Stimulated activated naive CD4-positive, alpha-beta T cell treated with Interleukin-2 at 50 U/mL for 16 hours (primary cell): ENCODE measurements around the gene PXN.
"Not testable (repeated sequence)": the region's sequence is repeated elsewhere in the genome, so short reads cannot be mapped to it uniquely, and the experiment has no call there.

Source experiments
- DNase-seq: peaks from one replicate; lab custom pipeline; 2025; lab: John Stamatoyannopoulos, UW

PXN gene

GRCh38 chr12:120262852-120263747, 2.4 kb downstream of the PXN start:
- no peak for DNase-seq

- DNase-seq, result no peak
Observed at GRCh38 chr12:120261951-120262851, 3.3 kb downstream of the PXN start.

GRCh38 chr12:120260607-120261006, 4.9 kb downstream of the PXN start:
- DNase-seq, result no peak

DNA sequence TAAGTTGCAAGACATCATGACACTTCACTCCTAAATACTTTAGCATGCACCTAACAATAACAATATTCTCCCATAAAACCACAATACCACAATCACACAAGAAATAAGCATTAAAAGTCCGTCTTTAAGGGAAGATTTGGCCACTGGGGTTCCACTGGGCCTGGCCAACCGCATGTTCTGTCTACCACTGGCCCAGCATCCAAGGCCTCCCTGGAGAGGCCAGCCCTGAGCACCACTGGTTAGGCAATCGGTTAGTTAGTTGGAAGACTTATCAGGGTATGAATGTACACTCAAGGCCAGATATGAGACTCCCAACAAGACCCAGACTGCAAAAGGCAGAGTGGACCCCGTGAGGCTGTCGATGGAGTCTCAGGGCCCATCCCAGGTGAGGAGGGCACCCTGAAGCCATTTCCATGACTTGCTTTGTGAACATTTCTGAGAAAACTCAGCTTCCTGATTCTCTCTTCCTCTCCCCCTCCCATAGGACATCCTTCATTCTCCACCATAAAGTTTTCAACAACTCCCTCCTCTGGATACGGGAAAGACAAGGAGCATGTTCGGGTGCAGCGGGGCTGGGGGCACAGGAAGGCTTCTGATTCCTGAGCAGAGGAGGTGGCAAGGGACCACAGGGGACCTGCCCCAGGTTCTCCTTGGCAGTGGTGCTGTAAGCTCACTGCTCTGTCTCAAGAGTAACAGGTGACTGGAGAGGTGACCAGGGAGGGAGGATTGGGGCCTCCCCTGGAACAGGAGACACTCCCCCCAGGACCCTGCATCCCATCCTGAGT, 5.9 kb downstream of the PXN start:
- no peak for DNase-seq

- no peak for DNase-seq
Observed at GRCh38 chr12:120258323-120258896, 7.1 kb downstream of the PXN start.

DNA sequence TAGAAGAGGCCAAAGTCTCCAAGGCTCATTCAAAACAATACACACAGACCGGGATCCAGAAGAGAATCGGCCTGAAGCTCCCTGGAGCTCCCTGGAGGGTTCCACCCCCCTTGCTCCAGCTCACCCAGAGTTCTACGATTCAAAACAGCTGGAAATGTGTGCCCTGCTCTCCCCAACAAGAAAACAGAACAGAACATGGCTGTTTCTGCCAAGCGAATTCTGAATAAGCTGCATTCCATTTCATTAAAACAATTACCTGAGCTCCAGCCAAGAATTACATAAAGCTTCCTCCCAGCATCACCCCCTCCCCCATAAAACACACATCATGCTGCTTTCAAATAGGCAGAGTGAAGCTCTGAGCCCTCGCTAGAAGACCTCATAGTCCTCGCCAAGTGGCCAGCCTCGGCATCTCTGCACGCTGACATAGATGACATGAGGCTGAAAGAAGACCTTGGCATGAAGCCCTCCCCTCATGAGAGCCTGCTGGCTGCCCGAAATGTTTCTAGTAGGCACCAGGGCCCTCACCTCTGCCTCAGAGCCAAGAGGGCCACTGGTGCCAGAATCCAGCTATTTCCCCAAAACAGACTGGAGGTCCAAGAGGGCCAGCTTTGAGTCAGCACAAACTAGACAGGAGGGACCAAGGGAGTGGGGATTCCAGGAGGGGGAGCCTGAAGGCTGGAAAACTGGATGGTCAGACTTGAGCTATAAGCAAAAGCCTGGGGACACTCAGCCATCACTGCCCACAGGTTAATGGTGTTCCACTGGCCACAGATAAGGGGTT, 8.3 kb downstream of the PXN start:
- no peak for DNase-seq

DNA sequence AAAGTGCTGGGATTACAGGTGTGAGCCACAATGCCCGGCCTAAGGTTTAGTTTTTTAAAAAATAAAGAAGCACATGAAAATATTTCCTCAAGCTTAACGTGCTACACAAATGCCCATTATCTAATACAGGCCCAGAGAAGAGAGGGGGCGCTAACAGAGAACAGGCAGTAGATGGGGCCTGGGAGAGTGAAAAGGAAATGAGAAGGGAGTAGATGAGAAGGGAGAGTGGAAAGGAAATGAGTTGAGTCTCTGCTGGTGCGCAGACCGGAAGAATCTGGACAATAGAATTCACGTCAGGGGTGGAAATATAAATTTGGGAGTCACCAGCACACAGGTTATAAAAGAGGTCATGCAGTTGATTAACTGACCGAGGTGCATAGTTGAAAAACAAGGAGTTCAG, 10.7 kb downstream of the PXN start:
- DNase-seq, result no peak

- DNase-seq, result not testable (repeated sequence)
Observed at GRCh38 chr12:120253313-120253712, 12.2 kb downstream of the PXN start.

- DNase-seq, result peak; percentile 74
Observed at GRCh38 chr12:120252071-120252906, 13.2 kb downstream of the PXN start.

GRCh38 chr12:120251364-120252070, 14.0 kb downstream of the PXN start:
- DNase-seq, result not testable (repeated sequence)

DNA sequence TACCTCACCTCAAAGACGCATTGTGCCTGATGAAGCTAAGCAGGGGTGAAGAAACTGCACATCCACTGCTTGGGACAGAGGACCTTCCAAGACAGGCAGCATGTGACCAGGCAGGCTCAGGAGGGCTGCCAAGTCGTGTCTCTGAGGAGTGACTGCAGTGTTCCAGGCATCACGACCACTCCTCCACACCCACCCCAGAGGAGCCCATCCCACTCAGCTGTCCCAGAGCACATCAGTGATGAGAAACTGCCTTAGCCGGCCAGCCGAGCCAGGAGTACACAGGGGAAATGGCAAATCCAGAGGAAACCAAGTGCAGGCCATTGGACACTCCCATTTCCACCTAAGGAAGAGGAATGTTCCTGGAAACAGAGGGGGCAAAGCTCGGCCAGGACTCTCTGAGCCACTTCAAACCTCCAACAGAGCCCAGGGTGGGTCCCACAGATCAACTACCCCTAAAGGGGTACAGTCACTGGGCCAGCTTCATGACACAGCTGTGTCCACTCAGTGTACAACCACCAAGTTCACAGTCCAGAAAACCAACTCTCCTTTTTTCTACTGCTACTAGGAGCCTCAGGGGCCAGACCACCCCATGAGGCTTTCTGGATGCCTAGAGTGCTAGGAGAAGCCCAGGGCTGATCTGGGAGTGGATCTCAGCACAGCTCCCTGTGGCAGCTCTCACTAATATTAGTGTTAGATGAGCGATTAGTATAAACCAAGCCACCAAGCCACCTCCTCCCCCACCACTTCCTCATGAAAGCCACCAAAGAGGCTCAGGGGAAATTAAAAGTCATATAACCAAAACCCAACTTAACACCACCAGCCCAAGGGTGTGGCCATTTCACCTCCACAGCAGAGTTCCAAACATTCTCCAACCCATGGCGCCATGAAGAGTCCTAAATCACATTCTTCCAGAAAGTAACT, 15.4 kb downstream of the PXN start:
- DNase-seq, result peak; percentile 19

DNA sequence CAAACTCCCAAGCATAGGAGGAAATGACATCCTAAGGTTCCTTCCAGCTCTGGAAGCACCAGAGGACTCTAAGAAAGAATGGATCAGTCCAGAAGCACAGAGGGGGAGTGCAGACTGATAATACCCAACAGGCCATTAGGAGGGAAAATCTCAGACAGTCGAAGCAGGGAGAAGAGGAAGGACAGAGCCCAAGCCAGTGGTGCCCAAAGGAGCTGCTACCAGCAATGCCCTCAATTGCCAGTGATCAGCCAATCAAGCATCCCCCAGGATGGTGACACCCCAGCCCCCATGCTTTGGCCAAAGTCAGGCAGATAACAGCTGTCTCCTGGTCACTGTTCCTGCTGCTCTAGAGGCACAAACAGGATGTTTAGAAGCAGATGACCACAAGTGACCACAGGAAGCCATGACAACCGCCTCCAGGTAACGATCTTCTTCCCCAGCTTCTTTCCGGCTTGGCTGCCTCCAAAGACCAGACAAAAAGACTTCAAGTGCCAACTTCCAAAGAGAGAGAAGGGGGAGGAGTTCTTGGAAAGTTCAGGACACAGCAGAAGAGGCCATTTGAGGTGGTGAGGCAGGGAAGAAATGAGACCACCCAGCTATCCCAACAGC, 16.2 kb downstream of the PXN start:
- no peak for DNase-seq

DNA sequence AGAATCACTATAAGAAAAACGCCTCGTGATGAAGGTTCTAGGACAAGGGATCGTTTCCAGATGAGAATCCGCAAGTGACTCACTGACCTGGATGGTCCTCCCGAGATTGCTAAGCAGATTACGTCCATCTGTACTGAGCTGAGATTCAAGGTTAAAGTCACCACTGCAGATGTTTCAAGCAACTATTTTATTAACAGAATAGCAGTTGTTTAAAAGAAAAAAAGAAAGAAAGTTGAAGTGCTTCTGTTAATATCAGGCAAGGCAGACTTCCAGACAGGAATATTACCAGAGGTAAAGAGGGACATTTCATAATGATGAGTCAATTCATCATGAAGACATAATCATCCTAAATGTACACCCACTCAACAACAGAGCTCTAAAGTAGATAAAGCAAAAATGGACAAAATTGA, 17.9 kb downstream of the PXN start:
- DNase-seq, result no peak

GRCh38 chr12:120247183-120247582, 18.3 kb downstream of the PXN start:
- no peak for DNase-seq

- not testable (repeated sequence) for DNase-seq
Observed at GRCh38 chr12:120246705-120247104, 18.8 kb downstream of the PXN start.

- no peak for DNase-seq
Observed at GRCh38 chr12:120242971-120243699, 22.4 kb downstream of the PXN start.

GRCh38 chr12:120242275-120242799, 23.2 kb downstream of the PXN start:
- no peak for DNase-seq
